ENCODE measurements around the gene TMEM151B.
A peak's percentile ranks its signal among the peaks of the same experiment; 100 is the strongest.

Gene TMEM151B

GRCh38 chr6:44263354-44264100, 6.7 kb upstream of the TMEM151B start:
- peaks cover 22% of the 10 kb centered on the region for H3K36me3 ChIP-seq (ENCODE audit: control insufficient read depth, low read depth, low read length)
- H3K4me3 ChIP-seq (ENCODE audit: low read length) = peak overlapping the region; percentile 81
- H3K27ac ChIP-seq (ENCODE audit: low read length) = no peak overlapping the region
- peak overlapping the region; percentile 16 for H3K9ac ChIP-seq (ENCODE audit: low read length)
- no peaks in the 10 kb centered on the region for H3K27me3 ChIP-seq (ENCODE audit: control insufficient read depth, insufficient read depth, low read length)
- H3K9me3 ChIP-seq (ENCODE audit: control insufficient read depth, low read depth, low read length) = no peaks in the 10 kb centered on the region
- H3K4me1 ChIP-seq (ENCODE audit: control insufficient read depth, low read depth, low read length) = peaks cover 30% of the 10 kb centered on the region

- Histone ChIP-seq H3K4me3 (ENCODE audit: low read length) (peak overlapping the region; percentile 81), H3K36me3 (ENCODE audit: control insufficient read depth, low read depth, low read length) (peaks cover 14% of the 10 kb centered on the region), H3K9ac (ENCODE audit: low read length) (peak overlapping the region; percentile 49), H3K4me1 (ENCODE audit: control insufficient read depth, low read depth, low read length) (peaks cover 37% of the 10 kb centered on the region), H3K27ac (ENCODE audit: low read length) (no peak overlapping the region), H3K9me3 (ENCODE audit: control insufficient read depth, low read depth, low read length) (no peaks in the 10 kb centered on the region), H3K27me3 (ENCODE audit: control insufficient read depth, insufficient read depth, low read length) (peaks cover 5% of the 10 kb centered on the region)
Observed at GRCh38 chr6:44264154-44265006, 5.9 kb upstream of the TMEM151B start.

- Histone ChIP-seq H3K4me3 (ENCODE audit: low read length) (peak within 1 kb of the TSS; percentile 81), H3K27ac (ENCODE audit: low read length) (no peak within 1 kb of the TSS), H3K36me3 (ENCODE audit: control insufficient read depth, low read depth, low read length) (peaks cover 7% of the 10 kb centered on the region), H3K27me3 (ENCODE audit: control insufficient read depth, insufficient read depth, low read length) (peaks cover 12% of the 10 kb centered on the region), H3K4me1 (ENCODE audit: control insufficient read depth, low read depth, low read length) (peaks cover 42% of the 10 kb centered on the region), H3K9ac (ENCODE audit: low read length) (peak within 1 kb of the TSS; percentile 49), H3K9me3 (ENCODE audit: control insufficient read depth, low read depth, low read length) (no peaks in the 10 kb centered on the region)
Observed at GRCh38 chr6:44265007-44265721, 5.1 kb upstream of the TMEM151B start, which contains the start of gene NFKBIE. TSS of gene NFKBIE (minus strand) at chr6:44265551. CDS start at chr6:44265346, 205 bp downstream.

GRCh38 chr6:44265722-44266233, 4.5 kb upstream of the TMEM151B start:
- Histone ChIP-seq H3K4me1 (ENCODE audit: control insufficient read depth, low read depth, low read length) (peaks cover 42% of the 10 kb centered on the region), H3K9me3 (ENCODE audit: control insufficient read depth, low read depth, low read length) (no peaks in the 10 kb centered on the region), H3K27ac (ENCODE audit: low read length) (no peak overlapping the region), H3K4me3 (ENCODE audit: low read length) (no peak overlapping the region), H3K9ac (ENCODE audit: low read length) (no peak overlapping the region), H3K36me3 (ENCODE audit: control insufficient read depth, low read depth, low read length) (peaks cover 5% of the 10 kb centered on the region), H3K27me3 (ENCODE audit: control insufficient read depth, insufficient read depth, low read length) (peaks cover 12% of the 10 kb centered on the region)

GRCh38 chr6:44266347-44266746, 3.9 kb upstream of the TMEM151B start:
- Histone ChIP-seq H3K9ac (ENCODE audit: low read length) (no peak overlapping the region), H3K4me3 (ENCODE audit: low read length) (no peak overlapping the region), H3K4me1 (ENCODE audit: control insufficient read depth, low read depth, low read length) (peaks cover 46% of the 10 kb centered on the region), H3K36me3 (ENCODE audit: control insufficient read depth, low read depth, low read length) (peaks cover under 1% of the 10 kb centered on the region), H3K27me3 (ENCODE audit: control insufficient read depth, insufficient read depth, low read length) (peaks cover 12% of the 10 kb centered on the region), H3K9me3 (ENCODE audit: control insufficient read depth, low read depth, low read length) (no peaks in the 10 kb centered on the region), H3K27ac (ENCODE audit: low read length) (no peak overlapping the region)

- Histone ChIP-seq H3K9ac (ENCODE audit: low read length) (no peak overlapping the region), H3K27me3 (ENCODE audit: control insufficient read depth, insufficient read depth, low read length) (peaks cover 12% of the 10 kb centered on the region), H3K4me3 (ENCODE audit: low read length) (no peak overlapping the region), H3K4me1 (ENCODE audit: control insufficient read depth, low read depth, low read length) (peaks cover 44% of the 10 kb centered on the region), H3K36me3 (ENCODE audit: control insufficient read depth, low read depth, low read length) (no peaks in the 10 kb centered on the region), H3K9me3 (ENCODE audit: control insufficient read depth, low read depth, low read length) (no peaks in the 10 kb centered on the region), H3K27ac (ENCODE audit: low read length) (no peak overlapping the region)
Observed at GRCh38 chr6:44267252-44267651, 3.0 kb upstream of the TMEM151B start.

- no peaks in the 10 kb centered on the region for H3K36me3 ChIP-seq (ENCODE audit: control insufficient read depth, low read depth, low read length)
- H3K4me1 ChIP-seq (ENCODE audit: control insufficient read depth, low read depth, low read length) = peaks cover 36% of the 10 kb centered on the region
- H3K27me3 ChIP-seq (ENCODE audit: control insufficient read depth, insufficient read depth, low read length) = peaks cover 12% of the 10 kb centered on the region
- H3K4me3 ChIP-seq (ENCODE audit: low read length) = peak overlapping the region; percentile 21
- no peak overlapping the region for H3K27ac ChIP-seq (ENCODE audit: low read length)
- H3K9me3 ChIP-seq (ENCODE audit: control insufficient read depth, low read depth, low read length) = no peaks in the 10 kb centered on the region
- no peak overlapping the region for H3K9ac ChIP-seq (ENCODE audit: low read length)
Observed at GRCh38 chr6:44268095-44268628, 2.1 kb upstream of the TMEM151B start.

- Histone ChIP-seq H3K27me3 (ENCODE audit: control insufficient read depth, insufficient read depth, low read length) (peaks cover 12% of the 10 kb centered on the region), H3K36me3 (ENCODE audit: control insufficient read depth, low read depth, low read length) (no peaks in the 10 kb centered on the region), H3K9ac (ENCODE audit: low read length) (no peak overlapping the region), H3K27ac (ENCODE audit: low read length) (no peak overlapping the region), H3K4me3 (ENCODE audit: low read length) (peak overlapping the region; percentile 50), H3K4me1 (ENCODE audit: control insufficient read depth, low read depth, low read length) (peaks cover 24% of the 10 kb centered on the region), H3K9me3 (ENCODE audit: control insufficient read depth, low read depth, low read length) (no peaks in the 10 kb centered on the region)
Observed at GRCh38 chr6:44269178-44269920, 901 bp upstream of the TMEM151B start.

GRCh38 chr6:44270526-44271405, 516 bp downstream of the TMEM151B start:
- Histone ChIP-seq H3K27ac (ENCODE audit: low read length) (no peak overlapping the region), H3K4me1 (ENCODE audit: control insufficient read depth, low read depth, low read length) (peaks cover 22% of the 10 kb centered on the region), H3K4me3 (ENCODE audit: low read length) (peak overlapping the region; percentile 50), H3K36me3 (ENCODE audit: control insufficient read depth, low read depth, low read length) (no peaks in the 10 kb centered on the region), H3K9me3 (ENCODE audit: control insufficient read depth, low read depth, low read length) (no peaks in the 10 kb centered on the region), H3K9ac (ENCODE audit: low read length) (no peak overlapping the region), H3K27me3 (ENCODE audit: control insufficient read depth, insufficient read depth, low read length) (peaks cover 21% of the 10 kb centered on the region)

GRCh38 chr6:44271406-44271723, 1.1 kb downstream of the TMEM151B start:
- H3K27ac ChIP-seq (ENCODE audit: low read length) = no peak overlapping the region
- H3K27me3 ChIP-seq (ENCODE audit: control insufficient read depth, insufficient read depth, low read length) = peaks cover 27% of the 10 kb centered on the region
- H3K9me3 ChIP-seq (ENCODE audit: control insufficient read depth, low read depth, low read length) = no peaks in the 10 kb centered on the region

More at GRCh38 chr6:44271406-44271723, 1.1 kb downstream of the TMEM151B start:
- Histone ChIP-seq H3K4me1 (ENCODE audit: control insufficient read depth, low read depth, low read length) (peaks cover 22% of the 10 kb centered on the region), H3K36me3 (ENCODE audit: control insufficient read depth, low read depth, low read length) (no peaks in the 10 kb centered on the region), H3K4me3 (ENCODE audit: low read length) (peak overlapping the region; percentile 50), H3K9ac (ENCODE audit: low read length) (no peak overlapping the region)

Measured in iPS-18a (cell line).